OCI-LY1 (cell line): ENCODE measurements around the gene SLC35F3.

ENCODE experiments used
- EZH2 ChIP-seq: fragments of 200-600 bp; sonication (generic), shearing (Covaris generic); IDR thresholded peaks from 2 replicates; pipeline ENCODE4 v1.8.0; 2017; ENCODE audit warnings: borderline replicate concordance, mixed run types, mild to moderate bottlenecking, antibody characterized with exemption, low read length, moderate library complexity, mixed read lengths
- TF ChIP-seq, protein P1 (sequence below): fragments of 200-600 bp; sonication (generic), shearing (Covaris generic); IDR thresholded peaks from 2 replicates; pipeline ENCODE4 v1.5.1; 2017; ENCODE audit warnings: mild to moderate bottlenecking, antibody characterized with exemption, low read length, moderate library complexity, mixed read lengths

DNA sequence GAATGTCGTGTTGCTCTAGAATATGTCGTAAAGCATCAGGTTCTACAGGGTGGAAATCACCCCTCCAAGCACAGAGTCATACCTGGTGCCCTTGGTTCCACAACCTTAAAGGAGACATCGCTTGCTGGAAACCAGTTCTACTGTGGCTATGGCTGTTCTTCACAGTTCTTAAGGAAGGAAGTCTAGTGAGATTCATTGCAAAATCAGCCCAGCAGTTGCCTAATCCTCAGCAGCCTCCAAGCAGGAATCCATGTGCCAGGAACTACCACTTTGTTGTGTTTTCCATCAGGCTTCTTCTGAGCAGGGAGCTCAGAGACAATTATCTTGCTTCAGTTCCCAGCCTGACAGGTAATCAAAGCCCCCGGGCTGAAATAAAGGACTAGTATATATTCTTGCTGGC lies 45.0 kb upstream of the SLC35F3 start:
- TF ChIP-seq EZH2, result no peak
- TF ChIP-seq, protein P1, sequence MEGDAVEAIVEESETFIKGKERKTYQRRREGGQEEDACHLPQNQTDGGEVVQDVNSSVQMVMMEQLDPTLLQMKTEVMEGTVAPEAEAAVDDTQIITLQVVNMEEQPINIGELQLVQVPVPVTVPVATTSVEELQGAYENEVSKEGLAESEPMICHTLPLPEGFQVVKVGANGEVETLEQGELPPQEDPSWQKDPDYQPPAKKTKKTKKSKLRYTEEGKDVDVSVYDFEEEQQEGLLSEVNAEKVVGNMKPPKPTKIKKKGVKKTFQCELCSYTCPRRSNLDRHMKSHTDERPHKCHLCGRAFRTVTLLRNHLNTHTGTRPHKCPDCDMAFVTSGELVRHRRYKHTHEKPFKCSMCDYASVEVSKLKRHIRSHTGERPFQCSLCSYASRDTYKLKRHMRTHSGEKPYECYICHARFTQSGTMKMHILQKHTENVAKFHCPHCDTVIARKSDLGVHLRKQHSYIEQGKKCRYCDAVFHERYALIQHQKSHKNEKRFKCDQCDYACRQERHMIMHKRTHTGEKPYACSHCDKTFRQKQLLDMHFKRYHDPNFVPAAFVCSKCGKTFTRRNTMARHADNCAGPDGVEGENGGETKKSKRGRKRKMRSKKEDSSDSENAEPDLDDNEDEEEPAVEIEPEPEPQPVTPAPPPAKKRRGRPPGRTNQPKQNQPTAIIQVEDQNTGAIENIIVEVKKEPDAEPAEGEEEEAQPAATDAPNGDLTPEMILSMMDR, result no peak
